H54 (cell line): ENCODE data around the gene C2CD2.

Experiments used
- DNase-seq: peaks from one replicate; pipeline ENCODE4 v3.0.0; 2011; ENCODE audit warnings: low spot score, mixed read lengths; ENCODE audit not compliant: insufficient read length
- FAIRE-seq: peaks from 3 replicates; lab custom pipeline; 2011; peaks lifted over from hg19 to GRCh38; lab: Jason Lieb, UNC
- POLR2A ChIP-seq: IDR thresholded peaks from 2 replicates; pipeline ENCODE4 v1.6.1; 2011; ENCODE audit warnings: low read depth, mild to moderate bottlenecking, low read length

Gene C2CD2

DNA sequence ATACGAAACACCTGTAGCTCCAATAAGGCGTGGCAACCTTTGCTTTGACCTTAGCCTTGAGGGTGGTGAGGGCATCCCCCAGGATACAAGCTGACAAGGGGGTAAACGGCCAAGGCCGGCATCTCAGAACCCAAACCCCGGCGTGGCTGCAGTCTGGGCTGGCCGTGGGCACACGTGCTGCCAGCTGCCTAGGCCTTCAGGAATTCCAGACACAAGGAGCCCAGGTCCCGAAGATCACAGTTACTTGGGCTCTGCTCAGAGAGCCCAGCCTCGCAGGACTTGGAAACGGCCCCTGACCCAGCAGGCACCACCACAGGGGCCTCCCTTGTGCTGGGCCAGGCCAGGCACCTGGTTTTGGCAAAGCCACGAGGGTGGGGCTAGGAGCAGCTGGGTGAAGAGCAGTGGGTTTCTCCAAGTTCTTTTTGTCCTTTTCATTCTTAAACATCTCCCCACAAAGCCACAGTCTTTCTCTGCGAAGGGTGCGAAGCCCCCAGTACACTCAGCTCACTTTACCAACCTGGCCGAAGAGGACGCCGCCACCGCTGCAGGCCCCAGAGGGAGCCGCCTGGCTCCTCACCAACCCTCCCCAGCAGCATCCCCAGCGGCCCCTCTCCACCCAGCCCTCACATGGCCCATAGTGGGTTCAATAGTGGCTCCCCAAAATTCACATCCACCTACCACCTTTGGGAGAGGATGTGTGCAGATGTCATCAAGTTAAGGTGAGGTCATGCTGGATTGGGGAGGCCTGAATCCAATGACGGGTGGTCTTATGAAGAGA, 101.5 kb downstream of the C2CD2 start:
- TF ChIP-seq POLR2A, result no peak
- FAIRE-seq (no peak), DNase-seq (no peak)

DNA sequence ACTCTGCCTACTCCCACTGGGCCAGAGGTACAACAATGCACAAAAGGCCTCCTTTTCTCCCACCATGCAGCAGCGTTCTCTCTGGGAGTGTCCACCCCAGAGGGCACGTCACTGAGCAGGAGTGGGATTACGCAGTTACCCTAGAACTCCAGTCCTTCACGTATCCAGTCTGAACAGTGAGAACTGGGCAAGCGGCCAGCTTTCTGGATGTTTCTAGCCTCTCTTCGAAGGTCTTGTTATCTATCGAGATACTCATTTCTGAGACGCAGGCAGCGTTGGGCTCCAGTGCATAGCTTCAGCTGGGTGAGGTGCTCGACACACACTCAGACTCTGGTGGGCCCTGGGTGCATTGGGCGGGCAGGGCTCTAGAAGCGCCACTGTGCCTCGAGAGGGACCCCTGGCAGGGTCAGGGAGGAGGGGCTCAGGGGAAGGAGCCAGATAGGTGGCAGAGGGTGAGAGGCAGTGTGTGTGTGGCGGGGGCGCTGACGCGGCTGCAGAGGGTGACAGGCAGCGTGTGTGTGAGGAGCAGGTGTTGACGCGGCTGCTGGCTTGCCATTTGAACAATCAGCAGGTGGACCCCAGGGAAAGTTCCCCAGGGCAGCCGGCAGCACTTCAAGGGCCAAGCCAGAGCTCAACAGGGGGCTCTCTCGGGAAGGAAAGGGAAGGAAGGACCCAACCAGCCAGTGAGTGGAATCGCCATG, 102.6 kb downstream of the C2CD2 start:
- no peak for TF ChIP-seq POLR2A
- no peak for DNase-seq
- no peak for FAIRE-seq

DNA sequence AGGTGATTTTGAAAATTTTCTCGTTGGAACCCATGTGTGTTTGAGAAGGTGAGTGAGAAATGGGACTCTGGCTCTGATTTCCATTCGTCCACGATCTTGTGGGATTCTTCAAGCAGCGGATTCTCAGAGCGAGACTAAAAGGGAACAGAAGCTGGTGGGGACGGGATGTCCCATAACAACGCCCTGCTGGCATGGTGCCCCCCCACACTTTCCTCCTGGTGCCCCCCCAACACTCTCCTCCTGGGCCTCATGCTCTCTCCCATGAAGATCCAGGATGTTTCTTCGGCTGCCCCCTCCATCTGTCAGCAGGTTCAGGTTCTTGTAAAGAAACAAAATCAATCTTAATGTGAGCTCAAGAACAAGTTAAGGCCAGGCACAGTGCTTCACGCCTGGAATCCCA, 103.7 kb downstream of the C2CD2 start:
- FAIRE-seq (no peak), DNase-seq (no peak)
- no peak for TF ChIP-seq POLR2A

DNA sequence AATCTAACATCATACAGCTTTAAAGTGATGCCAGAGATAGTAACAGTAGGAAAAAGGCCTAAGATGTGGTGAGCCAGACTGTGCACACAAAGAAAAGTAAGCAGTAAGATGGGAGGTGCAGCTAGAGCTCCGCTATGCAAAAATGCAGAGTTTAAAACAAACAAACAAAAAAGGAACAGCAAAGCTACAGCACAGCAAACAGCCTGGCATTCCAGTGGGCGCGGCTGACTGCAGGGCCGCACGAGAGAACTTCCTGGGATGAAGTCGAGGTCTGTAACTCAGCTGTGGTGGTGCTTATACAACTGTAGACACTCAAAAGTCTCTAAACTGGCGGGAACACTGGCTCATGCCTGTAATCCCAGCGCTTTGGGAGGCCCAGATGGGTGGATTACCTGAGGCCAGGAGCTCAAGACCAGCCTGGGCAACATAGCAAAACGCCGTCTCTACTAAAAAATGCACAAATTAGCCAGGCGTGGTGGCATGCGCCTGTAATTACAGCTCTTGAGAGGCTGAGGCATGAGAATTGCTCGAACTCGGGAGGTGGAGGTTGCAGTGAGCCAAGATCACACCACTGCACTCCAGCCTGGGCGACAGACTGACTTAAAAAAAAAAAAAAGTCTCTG, 104.7 kb downstream of the C2CD2 start:
- DNase-seq, result no peak
- no peak for FAIRE-seq
- no peak for TF ChIP-seq POLR2A

DNA sequence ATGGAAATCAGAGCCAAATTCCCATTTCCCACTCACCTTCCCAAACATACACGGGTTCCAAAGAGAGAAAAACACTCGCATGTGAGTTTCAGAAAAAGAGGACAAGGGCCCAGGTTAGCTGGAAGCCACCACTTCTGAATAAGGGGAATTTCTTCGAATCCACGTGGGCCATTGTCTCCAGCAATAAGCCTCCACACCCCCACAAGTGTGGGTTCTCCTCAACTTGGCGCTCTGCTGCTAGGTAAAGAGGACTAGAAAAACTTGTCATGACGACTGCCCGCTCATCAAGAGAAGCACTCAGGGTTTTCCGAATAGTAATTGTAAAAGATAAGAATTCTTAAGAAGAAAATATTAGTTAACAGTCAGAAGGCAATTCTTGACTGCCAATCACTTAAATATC, 105.3 kb downstream of the C2CD2 start:
- DNase-seq (no peak), FAIRE-seq (no peak)
- no peak for TF ChIP-seq POLR2A

DNA sequence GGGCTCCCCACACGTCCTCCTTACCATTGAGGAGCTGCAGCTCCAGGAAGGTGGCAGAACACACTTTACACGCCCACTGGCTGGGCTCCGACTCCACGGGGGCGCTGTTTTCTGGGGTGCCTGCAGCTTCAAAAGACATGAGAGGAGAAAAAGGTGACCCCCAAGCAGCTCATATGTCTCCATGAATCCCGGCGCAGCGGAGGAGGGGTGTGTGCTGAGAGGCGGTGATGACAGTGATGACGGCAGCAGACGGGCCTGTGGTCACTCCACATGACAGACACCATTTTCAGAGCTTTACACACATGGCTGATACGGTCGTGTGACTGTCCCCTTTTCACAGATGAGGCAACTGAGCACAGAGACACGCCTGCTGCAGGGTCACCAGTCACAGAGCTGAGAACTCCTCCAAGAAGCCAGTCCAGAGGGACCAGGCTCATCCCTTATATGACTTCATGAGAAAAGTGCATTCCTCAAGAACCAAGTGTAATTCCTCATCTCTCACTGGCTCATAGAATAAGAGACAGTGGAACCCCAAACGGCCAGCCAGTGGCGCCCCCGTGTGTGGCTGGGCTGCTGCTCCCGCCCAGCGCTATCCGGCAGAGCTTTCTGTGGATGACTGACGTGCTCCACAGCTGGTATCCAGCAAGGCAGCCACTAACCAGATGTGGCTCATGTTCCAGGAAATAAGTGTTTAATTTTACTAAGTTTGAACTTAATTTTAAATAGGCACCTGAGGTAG, 106.6 kb downstream of the C2CD2 start:
- no peak for DNase-seq
- no peak for FAIRE-seq
- no peak for TF ChIP-seq POLR2A

DNA sequence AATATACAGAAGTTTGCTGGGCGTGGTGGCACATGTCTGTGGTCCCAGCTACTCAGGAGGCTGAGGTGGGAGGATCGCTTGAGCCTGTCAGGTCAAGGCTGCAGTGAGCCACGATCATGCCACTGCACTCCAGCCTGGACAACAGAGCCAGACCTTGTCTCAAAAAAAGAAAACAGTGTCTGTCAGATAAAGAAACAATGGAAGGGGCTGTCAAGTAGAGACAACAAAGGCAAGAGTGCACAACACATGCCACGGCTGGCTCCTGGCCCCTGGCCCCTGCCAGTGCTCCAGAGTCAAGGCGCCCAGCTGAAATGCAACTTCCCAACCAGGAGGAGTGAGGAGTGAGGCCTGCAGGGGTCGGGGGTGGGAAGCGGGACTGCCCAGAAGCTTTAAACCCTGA, 107.3 kb downstream of the C2CD2 start:
- no peak for FAIRE-seq

DNA sequence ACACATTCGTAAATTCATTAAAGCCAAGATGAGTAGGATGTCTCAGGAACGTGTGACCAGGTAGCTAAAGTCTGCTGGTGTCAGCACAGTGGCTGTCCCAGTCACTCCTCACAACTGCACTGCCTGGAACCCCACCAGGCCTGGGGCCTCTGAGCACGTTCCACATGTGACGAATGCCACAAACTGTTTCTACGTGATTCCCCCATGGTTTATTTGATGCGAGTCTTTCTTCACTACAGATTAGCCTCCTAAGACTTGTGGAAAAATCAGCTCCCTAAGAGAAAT, 107.8 kb downstream of the C2CD2 start:
- no peak for TF ChIP-seq POLR2A
- FAIRE-seq (no peak), DNase-seq (no peak)

More for the DNA sequence above, 107.3 kb downstream of the C2CD2 start:
- no peak for DNase-seq
- TF ChIP-seq POLR2A, result no peak

DNA sequence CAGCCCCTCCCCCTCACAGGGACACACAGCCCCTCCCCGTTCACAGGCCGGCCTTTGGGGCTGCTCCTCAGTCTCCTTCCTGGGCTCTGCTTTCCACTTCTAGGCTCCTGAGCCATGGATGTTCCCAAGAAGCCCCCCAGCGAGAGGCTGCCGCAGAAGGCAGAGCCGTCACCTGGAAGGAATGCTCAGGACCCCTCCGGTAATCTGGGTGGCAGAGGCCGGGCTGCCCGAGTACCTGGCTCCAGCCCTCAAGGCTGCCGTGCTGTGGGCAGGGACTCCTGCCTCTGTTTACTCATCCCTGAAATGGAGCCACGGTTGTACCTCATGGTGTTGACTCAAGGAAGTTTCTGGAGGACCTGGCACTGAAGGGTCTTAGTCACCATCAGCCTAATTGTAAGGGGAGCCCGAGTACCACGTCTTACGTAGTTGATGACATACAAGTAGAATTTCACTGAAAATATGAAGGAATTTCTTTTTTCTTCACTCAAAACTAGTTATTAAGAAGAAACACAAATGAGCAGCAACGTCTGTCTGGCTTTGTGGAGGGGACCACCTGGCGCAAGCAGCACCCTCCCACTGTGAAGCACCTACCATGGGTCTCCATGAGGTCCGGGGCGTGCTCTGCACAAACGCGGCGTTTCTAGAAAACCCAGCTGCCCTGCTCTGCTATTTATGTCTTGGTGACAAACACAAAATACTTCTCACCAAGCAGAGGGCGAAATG, 108.3 kb downstream of the C2CD2 start:
- no peak for TF ChIP-seq POLR2A
- FAIRE-seq (no peak), DNase-seq (no peak)

DNA sequence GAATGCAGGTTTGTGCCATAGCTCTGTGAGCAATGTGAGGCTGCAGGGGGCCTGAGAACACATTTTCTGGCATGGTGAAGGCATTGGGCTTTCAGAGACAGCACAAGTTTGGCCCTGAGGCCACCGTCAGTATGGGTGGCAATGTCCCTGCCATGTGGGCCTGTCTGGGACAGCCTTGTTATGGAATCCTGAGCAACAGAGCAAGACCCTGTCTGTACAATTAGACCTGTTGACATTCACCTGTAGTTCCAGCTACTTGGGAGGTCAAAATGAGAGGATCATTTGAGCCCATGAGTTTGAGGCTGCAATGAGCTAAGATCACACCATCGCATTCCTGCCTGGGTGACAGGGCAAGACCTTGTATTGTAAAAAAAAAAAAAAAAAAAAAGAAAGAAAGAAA, 110.2 kb downstream of the C2CD2 start:
- no peak for DNase-seq
- no peak for TF ChIP-seq POLR2A
- no peak for FAIRE-seq

DNA sequence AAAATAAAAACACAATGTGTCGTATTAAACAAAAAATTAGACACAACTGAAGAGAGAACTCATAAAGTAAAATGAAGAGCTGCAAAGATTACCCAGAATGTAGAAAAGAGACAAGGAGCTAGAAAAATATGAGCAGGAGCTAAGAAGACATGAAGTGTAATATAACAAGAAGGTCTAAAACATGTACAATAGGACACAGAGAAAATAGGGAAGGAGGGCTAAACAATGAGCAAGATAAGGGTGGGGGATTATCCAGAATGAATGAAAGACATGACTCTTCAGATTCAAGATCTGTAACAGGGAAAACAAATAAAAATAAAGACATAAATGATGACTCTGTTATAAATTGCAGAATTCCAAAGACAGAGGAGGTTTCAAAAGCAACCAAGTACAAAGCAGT, 112.9 kb downstream of the C2CD2 start:
- DNase-seq (no peak), FAIRE-seq (no peak)
- no peak for TF ChIP-seq POLR2A

DNA sequence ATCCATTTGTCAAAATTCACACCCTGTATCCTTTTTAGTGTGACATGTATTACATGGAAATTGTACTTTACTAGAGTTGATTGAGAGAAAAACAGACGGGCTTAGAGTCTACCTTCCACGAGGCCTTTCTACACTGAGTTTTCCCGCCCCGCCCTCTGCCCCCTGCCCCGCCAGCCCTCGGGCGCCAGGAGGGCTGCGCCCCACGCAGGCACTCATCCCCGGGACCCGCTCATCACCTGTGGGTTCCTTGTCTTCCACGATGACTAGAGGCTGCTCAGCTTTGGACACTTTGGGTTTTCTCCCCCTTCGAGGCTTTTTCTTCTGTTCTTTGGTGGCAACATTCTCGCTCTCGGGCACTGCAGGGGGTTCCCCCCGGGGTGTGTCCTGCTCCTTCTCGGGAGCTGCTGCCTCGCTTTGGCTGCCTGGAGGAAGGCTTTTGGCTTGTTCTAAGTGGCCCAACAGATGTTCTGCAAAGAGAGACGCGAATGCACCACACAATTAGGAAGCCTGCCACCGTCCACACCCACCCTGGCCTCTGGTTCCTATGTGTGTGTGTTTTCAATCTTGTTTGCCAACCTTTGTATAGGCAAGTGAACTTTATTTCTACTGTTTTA, 114.3 kb downstream of the C2CD2 start:
- TF ChIP-seq POLR2A, result no peak
- DNase-seq (no peak), FAIRE-seq (no peak)

DNA sequence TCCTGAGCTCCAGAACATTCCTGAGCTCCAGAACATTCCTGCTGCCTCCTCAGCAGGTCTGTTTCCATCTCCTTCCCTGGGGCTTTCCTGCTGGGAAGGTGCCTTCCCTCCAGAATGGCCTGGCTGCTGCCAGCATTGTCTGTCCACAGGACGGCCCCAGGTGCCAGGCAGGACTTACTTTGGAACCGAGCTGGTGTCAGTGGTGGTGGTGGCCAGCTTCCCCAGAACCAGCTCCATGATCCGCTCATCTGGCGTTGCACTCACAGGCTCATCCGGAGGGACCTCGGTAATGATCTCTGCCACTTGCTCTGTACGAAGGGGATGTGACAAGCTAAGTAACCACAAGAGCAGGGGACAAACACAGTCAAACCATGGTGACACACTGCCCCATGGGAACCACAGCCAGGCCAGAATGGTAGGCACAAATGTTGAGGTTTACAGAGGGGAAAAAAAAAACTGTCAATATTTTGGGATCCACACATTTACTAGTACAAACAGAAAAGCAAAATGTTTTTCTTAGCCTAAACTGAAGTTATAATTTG, 116.0 kb downstream of the C2CD2 start:
- DNase-seq (no peak), FAIRE-seq (no peak)
- no peak for TF ChIP-seq POLR2A
